Panc1 (cell line): ENCODE measurements around the gene LAMB2. TPM values are rescaled to one million over a fixed set of nuclear protein-coding genes. Genes with fewer than 3 reads are reported as not detected.

Experiments used
- ATAC-seq: fragments of 200-7000 bp; cut with Tn5 transposase; 2 replicates; pipeline ENCODE4 v1.9.1; 2020; ENCODE audit warnings: mild to moderate bottlenecking, moderate library complexity
- BruUV-seq: library from RNA; stranded (reverse); fragments of 400-500 nt; replicated peaks from 2 replicates; lab custom pipeline; 2021; lab: Mats Ljungman, UMichigan
- CTCF ChIA-PET: fragments of 300-600 bp; sonication (Branson Sonifier 250); formaldehyde crosslinking; loops from one replicate; lab custom pipeline; 2022; ENCODE audit warnings: antibody characterized with exemption; lab: Charles Lee
- POLR2A ChIA-PET: fragments of 300-600 bp; sonication (Branson Sonifier 250); formaldehyde crosslinking; loops from one replicate; lab custom pipeline; 2022; ENCODE audit warnings: antibody characterized with exemption; lab: Charles Lee
- DNase-seq: peaks from one replicate; pipeline ENCODE4 v3.0.0-alpha.2; 2010; ENCODE audit warnings: low read depth, low spot score
- H3K27ac ChIP-seq: 2 replicates; pipeline ENCODE4 v1.5.1; 2011; ENCODE audit warnings: mild to moderate bottlenecking, low read length, inconsistent platforms
- H3K27me3 ChIP-seq: fragments of 200-500 bp; sonication (Bioruptor generic); 2 replicates; pipeline ENCODE4 v1.6.0; 2014; ENCODE audit warnings: low read length, inconsistent platforms; ENCODE audit not compliant: control insufficient read depth, insufficient read depth
- H3K36me3 ChIP-seq: fragments of 200-500 bp; sonication (Bioruptor generic); 2 replicates; pipeline ENCODE4 v1.5.1; 2014; ENCODE audit warnings: inconsistent platforms, mild to moderate bottlenecking, low read length, moderate library complexity; ENCODE audit not compliant: control insufficient read depth, insufficient read depth
- H3K4me1 ChIP-seq: 2 replicates; pipeline ENCODE4 v1.5.1; 2011; ENCODE audit warnings: inconsistent platforms, mild to moderate bottlenecking, low read length, moderate library complexity; ENCODE audit not compliant: control insufficient read depth, insufficient read depth
- H3K4me3 ChIP-seq, 2 experiments: 2 replicates each; pipeline ENCODE4 v1.5.1; 2011 to 2012; ENCODE audit warnings: low read depth in 2 of 2, low read length in 2 of 2, mild to moderate bottlenecking in 2 of 2, inconsistent platforms in 1 of 2, moderate library complexity in 1 of 2
- H3K9me3 ChIP-seq: fragments of 200-500 bp; sonication (Bioruptor generic); 2 replicates; pipeline ENCODE4 v1.5.1; 2014; ENCODE audit warnings: low read depth, mild to moderate bottlenecking, inconsistent platforms, low read length, moderate library complexity; ENCODE audit not compliant: control insufficient read depth, insufficient read depth
- POLR2AphosphoS5 ChIP-seq: IDR thresholded peaks from 2 replicates; pipeline ENCODE4 v1.6.1; 2012; ENCODE audit warnings: mild to moderate bottlenecking, low read depth, low read length, moderate library complexity
- SIN3A ChIP-seq: IDR thresholded peaks from 2 replicates; pipeline ENCODE4 v1.6.1; 2012; ENCODE audit warnings: low read depth, mild to moderate bottlenecking, low read length, moderate library complexity, borderline replicate concordance; ENCODE audit not compliant: insufficient read depth
- TCF7L2 ChIP-seq: IDR thresholded peaks from 2 replicates; pipeline ENCODE4 v1.6.1; 2011; ENCODE audit warnings: mild to moderate bottlenecking, low read depth, low read length, inconsistent platforms
- in situ Hi-C: cut with HindIII; loops from 2 replicates; pipeline ENCODE4 v1.10.0; 2016; ENCODE audit warnings: low sequenced_read_pairs, low pct_unique_long_range_greater_than_20kb
- intact Hi-C: fragments of 100-400 bp; cut with micrococcal nuclease; formaldehyde crosslinking; loops from one replicate; pipeline ENCODE4 v1.10.0; 2022; ENCODE audit not compliant: unreplicated experiment
- total RNA-seq: library from RNA; stranded (reverse); gene quantifications from one replicate; pipeline ENCODE4 v1.2.1, GENCODE V29; 2021; ENCODE audit not compliant: unreplicated experiment
- TF ChIP-seq, protein P1 (sequence below): fragments of 450-650 bp; IDR thresholded peaks from 2 replicates; pipeline ENCODE4 v1.5.1; 2017; ENCODE audit warnings: mild to moderate bottlenecking
- TF ChIP-seq, protein P2 (sequence below), 2 experiments: IDR thresholded peaks; 2 replicates each; pipeline ENCODE4 v1.6.1; 2011 to 2012; ENCODE audit warnings: low read depth in 2 of 2, control low read depth in 1 of 2, low read length in 1 of 2, mild to moderate bottlenecking in 1 of 2, moderate library complexity in 1 of 2; ENCODE audit not compliant: insufficient read depth in 1 of 2

Gene LAMB2
- total RNA-seq, 1 experiment from 2014 or later, result 189 TPM

DNA sequence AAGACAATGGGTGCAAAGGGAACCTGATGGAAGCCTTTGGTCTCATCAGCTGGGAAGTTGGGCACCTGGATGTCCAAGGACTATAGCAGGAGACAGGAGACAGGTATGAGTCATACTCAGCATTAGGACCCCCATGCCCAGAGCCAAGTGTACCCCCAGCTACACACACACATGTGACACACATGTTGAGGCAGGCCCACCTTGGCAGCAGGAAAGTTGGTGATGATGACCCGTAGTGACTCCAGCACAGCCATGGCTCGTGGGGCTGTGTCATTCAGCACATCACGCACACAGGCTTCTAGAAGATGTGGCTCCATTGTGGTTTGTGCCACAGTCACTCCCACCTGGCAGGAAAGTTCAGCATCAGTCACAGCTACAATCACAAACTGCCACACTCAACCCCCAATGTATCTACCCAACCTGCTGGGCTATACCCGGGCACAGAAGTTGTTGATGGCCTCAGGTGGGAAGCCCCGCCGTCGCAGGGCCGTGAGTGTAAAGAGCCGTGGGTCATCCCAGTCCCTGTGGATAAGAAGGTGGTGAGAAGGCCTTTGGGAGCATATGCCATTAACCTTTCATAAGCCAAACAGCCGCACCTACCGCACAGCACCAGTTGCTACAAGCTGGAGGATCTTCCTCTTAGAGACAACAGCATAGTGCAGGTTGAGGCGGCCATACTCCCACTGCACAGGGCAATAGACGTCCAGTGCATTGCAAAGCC, 33.8 kb downstream of the LAMB2 start:
- DNase-seq (no peak), ATAC-seq (no peak)
- intact Hi-C loops, result no loop called here
- no peak overlapping the region for H3K4me3 ChIP-seq
- ChIA-PET POLR2A (no interaction called here), CTCF (no interaction called here)
- no peaks in the 10 kb centered on the region for H3K9me3 ChIP-seq
- no peak overlapping the region for H3K27ac ChIP-seq
- no peaks in the 10 kb centered on the region; the same call in 1 of the 2 replicates for H3K36me3 ChIP-seq
- TF ChIP-seq POLR2AphosphoS5, result no peak
- TF ChIP-seq TCF7L2, result no peak
- TF ChIP-seq, protein P1, sequence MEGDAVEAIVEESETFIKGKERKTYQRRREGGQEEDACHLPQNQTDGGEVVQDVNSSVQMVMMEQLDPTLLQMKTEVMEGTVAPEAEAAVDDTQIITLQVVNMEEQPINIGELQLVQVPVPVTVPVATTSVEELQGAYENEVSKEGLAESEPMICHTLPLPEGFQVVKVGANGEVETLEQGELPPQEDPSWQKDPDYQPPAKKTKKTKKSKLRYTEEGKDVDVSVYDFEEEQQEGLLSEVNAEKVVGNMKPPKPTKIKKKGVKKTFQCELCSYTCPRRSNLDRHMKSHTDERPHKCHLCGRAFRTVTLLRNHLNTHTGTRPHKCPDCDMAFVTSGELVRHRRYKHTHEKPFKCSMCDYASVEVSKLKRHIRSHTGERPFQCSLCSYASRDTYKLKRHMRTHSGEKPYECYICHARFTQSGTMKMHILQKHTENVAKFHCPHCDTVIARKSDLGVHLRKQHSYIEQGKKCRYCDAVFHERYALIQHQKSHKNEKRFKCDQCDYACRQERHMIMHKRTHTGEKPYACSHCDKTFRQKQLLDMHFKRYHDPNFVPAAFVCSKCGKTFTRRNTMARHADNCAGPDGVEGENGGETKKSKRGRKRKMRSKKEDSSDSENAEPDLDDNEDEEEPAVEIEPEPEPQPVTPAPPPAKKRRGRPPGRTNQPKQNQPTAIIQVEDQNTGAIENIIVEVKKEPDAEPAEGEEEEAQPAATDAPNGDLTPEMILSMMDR, result no peak
- TF ChIP-seq, protein P2, sequence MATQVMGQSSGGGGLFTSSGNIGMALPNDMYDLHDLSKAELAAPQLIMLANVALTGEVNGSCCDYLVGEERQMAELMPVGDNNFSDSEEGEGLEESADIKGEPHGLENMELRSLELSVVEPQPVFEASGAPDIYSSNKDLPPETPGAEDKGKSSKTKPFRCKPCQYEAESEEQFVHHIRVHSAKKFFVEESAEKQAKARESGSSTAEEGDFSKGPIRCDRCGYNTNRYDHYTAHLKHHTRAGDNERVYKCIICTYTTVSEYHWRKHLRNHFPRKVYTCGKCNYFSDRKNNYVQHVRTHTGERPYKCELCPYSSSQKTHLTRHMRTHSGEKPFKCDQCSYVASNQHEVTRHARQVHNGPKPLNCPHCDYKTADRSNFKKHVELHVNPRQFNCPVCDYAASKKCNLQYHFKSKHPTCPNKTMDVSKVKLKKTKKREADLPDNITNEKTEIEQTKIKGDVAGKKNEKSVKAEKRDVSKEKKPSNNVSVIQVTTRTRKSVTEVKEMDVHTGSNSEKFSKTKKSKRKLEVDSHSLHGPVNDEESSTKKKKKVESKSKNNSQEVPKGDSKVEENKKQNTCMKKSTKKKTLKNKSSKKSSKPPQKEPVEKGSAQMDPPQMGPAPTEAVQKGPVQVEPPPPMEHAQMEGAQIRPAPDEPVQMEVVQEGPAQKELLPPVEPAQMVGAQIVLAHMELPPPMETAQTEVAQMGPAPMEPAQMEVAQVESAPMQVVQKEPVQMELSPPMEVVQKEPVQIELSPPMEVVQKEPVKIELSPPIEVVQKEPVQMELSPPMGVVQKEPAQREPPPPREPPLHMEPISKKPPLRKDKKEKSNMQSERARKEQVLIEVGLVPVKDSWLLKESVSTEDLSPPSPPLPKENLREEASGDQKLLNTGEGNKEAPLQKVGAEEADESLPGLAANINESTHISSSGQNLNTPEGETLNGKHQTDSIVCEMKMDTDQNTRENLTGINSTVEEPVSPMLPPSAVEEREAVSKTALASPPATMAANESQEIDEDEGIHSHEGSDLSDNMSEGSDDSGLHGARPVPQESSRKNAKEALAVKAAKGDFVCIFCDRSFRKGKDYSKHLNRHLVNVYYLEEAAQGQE (IDR thresholded peaks at IDR 0.05; ENCODE audit: insufficient read depth in 1 of 2, low read depth in 2 of 2, low read length in 1 of 2), result no peak
- TF ChIP-seq SIN3A, result no peak
- H3K4me1 ChIP-seq, result peaks cover 10% of the 10 kb centered on the region; the same call in 1 of the 2 replicates
- in situ Hi-C loops, result no loop called here
- no peaks in the 10 kb centered on the region for H3K27me3 ChIP-seq
- BruUV-seq, result no TSS peak

DNA sequence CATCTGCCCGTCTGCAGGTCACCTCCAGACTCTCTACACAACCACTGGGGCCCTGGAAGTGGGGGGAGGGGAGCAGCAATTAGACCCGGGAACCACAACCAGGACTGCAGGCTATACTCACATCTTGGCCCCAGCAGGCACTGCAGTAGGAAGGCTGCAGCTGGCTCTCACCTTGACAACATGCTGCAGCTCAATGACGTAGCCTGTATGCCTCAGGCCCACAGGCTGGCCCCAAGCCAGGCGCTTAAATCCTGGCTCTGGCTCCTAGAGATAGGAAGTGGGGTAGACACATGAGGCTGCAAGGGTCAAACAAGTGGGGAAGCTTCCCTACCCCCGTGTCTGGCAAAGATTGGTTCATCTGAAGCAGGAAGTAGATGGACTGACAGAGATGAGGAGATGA, 34.4 kb downstream of the LAMB2 start:
- Histone ChIP-seq H3K27ac (no peak overlapping the region), H3K27me3 (no peaks in the 10 kb centered on the region), H3K9me3 (no peaks in the 10 kb centered on the region), H3K4me3 (no peak overlapping the region), H3K4me1 (peaks cover 4% of the 10 kb centered on the region; the same call in 1 of the 2 replicates), H3K36me3 (no peaks in the 10 kb centered on the region)
- DNase-seq (no peak), ATAC-seq (no peak)
- intact Hi-C loops (no loop called here), in situ Hi-C loops (no loop called here)
- ChIA-PET POLR2A (no interaction called here), CTCF (no interaction called here)
- no TSS peak for BruUV-seq
- TF ChIP-seq, protein P1, result no peak
- no peak for TF ChIP-seq POLR2AphosphoS5
- no peak for TF ChIP-seq TCF7L2
- no peak for TF ChIP-seq SIN3A
- TF ChIP-seq, protein P2 (IDR thresholded peaks at IDR 0.05; ENCODE audit: insufficient read depth in 1 of 2, low read depth in 2 of 2, low read length in 1 of 2), result no peak
